ENCODE measurements around the gene ANXA5. TPM values are rescaled to one million over a fixed set of nuclear protein-coding genes. Genes with fewer than 3 reads are reported as not detected.

Gene ANXA5
- total RNA-seq (100 to 1,000 TPM; 335 to 471 TPM), polyA plus RNA-seq (100 to 1,000 TPM; 355 to 434 TPM)
- long read RNA-seq, donor 1, transcript ANXA5-201 (13 exons, 1,762 nt), result major isoform, 2,775 of 2,976 reads
- long read RNA-seq, donor 1, partial matches to known transcripts, result 85 of 2,976 reads
- long read RNA-seq, donor 1, other reads (novel, unspliced or antisense), result 113 of 2,976 reads
- long read RNA-seq, donor 2, transcript ANXA5-201 (13 exons, 1,762 nt), result major isoform, 276 of 305 reads
- long read RNA-seq, donor 2, partial matches to known transcripts, result 15 of 305 reads
- long read RNA-seq, donor 2, other reads (novel, unspliced or antisense), result 12 of 305 reads

DNA sequence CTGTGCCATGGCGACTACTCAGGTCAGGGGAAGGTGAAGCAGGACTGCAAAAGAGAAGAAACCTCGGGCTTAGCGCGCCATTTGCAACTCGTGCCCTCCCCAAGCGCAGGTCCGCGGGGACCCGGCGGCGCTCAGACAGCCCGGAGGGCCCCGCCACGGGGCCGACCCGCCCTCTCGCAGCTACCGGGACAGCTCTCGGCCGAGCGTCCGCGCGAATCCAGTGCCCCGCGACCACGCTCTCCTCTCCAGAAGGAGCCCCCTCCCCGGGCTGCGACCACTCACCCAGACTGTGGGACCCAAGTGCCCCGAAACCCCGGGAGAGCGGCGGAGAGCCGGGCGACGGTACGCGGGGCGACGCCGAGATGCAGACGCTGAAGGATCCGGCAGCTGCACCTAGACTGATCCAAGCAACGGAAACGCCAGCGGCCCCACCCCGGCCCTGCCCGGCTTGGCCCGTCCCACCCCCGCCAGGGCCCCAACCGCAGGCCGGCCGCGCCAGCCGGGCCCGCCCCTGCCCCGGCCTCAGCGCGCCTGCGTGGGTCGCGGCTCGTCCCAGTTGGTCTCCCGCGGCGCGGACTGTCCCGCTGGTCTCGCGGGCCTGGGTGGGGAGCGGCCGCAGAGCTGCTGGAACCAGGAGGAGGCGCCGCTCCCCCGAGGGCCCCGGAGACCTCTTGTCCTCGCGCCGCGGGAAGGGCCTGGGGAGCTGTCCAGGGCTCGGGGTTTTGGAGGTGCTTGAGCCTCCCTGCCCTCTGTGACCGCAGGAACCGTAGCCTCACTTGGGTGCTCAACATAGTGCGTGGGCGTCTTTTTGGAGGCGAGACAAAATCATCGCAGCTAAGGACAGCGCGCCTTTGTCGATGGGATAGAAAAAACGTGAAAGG lies at the start of gene ANXA5:
Gene ANXA5, minus strand, starts transcription at position 400 of the 881 bp plus-strand sequence. Its CDS starts 391 bp downstream, at position 9.
- peak; percentile 93 to 96 for DNase-seq
- Histone ChIP-seq H3K9me3 (ENCODE audit: control insufficient read depth, low read length) (no peaks in the 10 kb centered on the region), H3K27me3 (ENCODE audit: control insufficient read depth in 1 of 2, insufficient read depth in 2 of 2, low read length in 1 of 2) (no peaks in the 10 kb centered on the region), H3K27ac (ENCODE audit: low read depth in 1 of 2, low read length in 2 of 2) (peak within 1 kb of the TSS; percentile 77 to 99), H3K4me3 (ENCODE audit: low read length in 2 of 2) (peak within 1 kb of the TSS; percentile 69 to 96), H3K4me1 (ENCODE audit: control insufficient read depth in 1 of 2, insufficient read depth in 2 of 2, low read length in 2 of 2) (peaks cover 0 to 8% of the 10 kb centered on the region in 2 donors), H3K36me3 (ENCODE audit: control insufficient read depth in 1 of 2, insufficient read depth in 2 of 2, low read length in 1 of 2) (no peaks in the 10 kb centered on the region)
- intact Hi-C loops (cut with DNase I), result loop anchor here in 1 of 2 donors (5.0 kb wide), 1 partner anchor 105 kb away; the partner anchor contains the start of gene EXOSC9
- ATAC-seq (ENCODE audit: low FRiP score), result peak; percentile 97
- WGBS, 2 donors, result 0 to 1% methylated on average over 77 to 91 of the region's 91 CpGs

DNA sequence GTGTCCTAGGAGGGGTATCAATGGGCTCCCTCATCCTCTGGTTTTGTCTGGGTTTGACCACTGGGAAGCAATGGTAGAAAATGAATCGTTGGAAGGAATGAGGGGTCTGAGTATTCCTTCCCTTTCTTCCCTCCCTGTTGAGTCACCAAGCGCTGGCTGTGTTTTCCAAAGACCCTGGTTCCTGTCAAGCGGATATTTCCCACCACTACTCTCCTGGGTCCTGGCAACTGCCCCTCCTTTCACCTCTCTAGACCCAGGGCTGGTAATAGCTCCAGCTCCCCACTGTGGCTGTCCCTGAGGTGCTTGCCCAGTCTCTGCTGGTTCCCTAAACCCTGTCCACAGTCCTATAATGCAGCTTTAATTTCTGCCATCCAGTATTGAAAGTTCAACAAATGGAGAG lies 46.0 kb upstream of the ANXA5 start:
- intact Hi-C loops (cut with DNase I), result no loop called here
- H3K36me3 ChIP-seq (ENCODE audit: control insufficient read depth in 1 of 2, insufficient read depth in 2 of 2, low read length in 1 of 2), result no peaks in the 10 kb centered on the region
- ATAC-seq (ENCODE audit: low FRiP score), result no peak
- 54 to 61% methylated on average over 3 of the region's 3 CpGs for WGBS, 2 donors
- peaks cover 0 to 2% of the 10 kb centered on the region in 2 donors for H3K27me3 ChIP-seq (ENCODE audit: control insufficient read depth in 1 of 2, insufficient read depth in 2 of 2, low read length in 1 of 2)
- H3K4me1 ChIP-seq (ENCODE audit: control insufficient read depth in 1 of 2, insufficient read depth in 2 of 2, low read length in 2 of 2), result no peaks in the 10 kb centered on the region
- no peak for DNase-seq
- no peaks in the 10 kb centered on the region for H3K9me3 ChIP-seq (ENCODE audit: control insufficient read depth, low read length)
- no peak overlapping the region for H3K27ac ChIP-seq (ENCODE audit: low read depth in 1 of 2, low read length in 2 of 2)
- no peak overlapping the region for H3K4me3 ChIP-seq (ENCODE audit: low read length in 2 of 2)

DNA sequence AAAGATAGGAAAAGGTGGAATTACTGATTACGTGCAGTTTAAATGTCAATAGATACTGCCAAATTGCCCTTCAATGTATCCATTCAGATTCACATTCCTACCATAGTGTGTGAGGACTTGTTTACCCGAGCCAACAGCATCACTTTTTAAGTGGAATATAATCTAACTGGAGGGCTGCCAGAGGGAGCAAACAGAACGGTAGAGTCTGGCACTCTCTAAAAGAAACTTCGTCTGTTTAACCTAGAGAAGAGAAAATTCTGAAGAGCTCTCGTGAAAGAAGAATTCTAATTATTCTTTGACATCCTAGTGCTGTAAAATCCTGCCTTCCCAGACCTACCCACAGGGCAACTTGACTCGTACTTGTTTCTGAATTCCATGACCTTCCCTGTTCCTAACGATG lies 45.0 kb upstream of the ANXA5 start:
- Histone ChIP-seq H3K27ac (ENCODE audit: low read depth in 1 of 2, low read length in 2 of 2) (no peak overlapping the region), H3K4me3 (ENCODE audit: low read length in 2 of 2) (no peak overlapping the region), H3K36me3 (ENCODE audit: control insufficient read depth in 1 of 2, insufficient read depth in 2 of 2, low read length in 1 of 2) (no peaks in the 10 kb centered on the region), H3K4me1 (ENCODE audit: control insufficient read depth in 1 of 2, insufficient read depth in 2 of 2, low read length in 2 of 2) (no peaks in the 10 kb centered on the region), H3K9me3 (ENCODE audit: control insufficient read depth, low read length) (no peaks in the 10 kb centered on the region), H3K27me3 (ENCODE audit: control insufficient read depth in 1 of 2, insufficient read depth in 2 of 2, low read length in 1 of 2) (no peaks in the 10 kb centered on the region)
- intact Hi-C loops (cut with DNase I), result no loop called here
- no peak for ATAC-seq (ENCODE audit: low FRiP score)
- DNase-seq, result no peak
- 28 to 41% methylated on average over 7 of the region's 7 CpGs for WGBS, 2 donors

DNA sequence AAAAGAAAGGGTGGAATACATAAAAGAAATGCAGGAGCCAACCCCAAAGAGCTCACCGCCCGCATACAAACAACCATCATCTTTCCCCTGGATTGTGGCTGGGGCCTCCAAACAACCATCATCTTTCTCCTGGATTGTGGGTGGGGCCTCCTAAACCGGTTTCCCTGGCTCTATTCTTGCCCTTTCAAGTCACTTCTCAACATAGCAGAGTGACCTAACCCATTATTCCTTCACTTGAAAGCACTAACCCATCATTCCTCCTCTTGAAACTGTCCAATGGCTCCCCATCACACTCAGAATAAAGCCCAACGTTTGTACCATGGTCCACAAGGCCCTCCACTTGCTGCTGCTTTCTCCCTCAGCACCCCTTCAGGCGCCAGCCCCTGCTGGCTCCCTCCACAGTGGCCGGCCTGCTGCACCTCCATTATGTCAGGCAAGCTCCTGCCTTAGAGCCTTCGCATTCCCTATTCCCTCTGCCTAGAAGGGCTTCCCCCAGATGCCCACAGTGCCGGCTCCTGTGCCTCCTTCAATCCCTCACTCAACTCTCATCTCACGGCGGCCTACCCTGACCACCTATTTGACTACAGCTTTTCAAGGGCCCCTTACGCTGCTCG lies 44.1 kb upstream of the ANXA5 start:
- H3K9me3 ChIP-seq (ENCODE audit: control insufficient read depth, low read length), result no peaks in the 10 kb centered on the region
- H3K4me1 ChIP-seq (ENCODE audit: control insufficient read depth in 1 of 2, insufficient read depth in 2 of 2, low read length in 2 of 2), result no peaks in the 10 kb centered on the region
- 74 to 79% methylated on average over 12 of the region's 12 CpGs for WGBS, 2 donors
- no peaks in the 10 kb centered on the region for H3K36me3 ChIP-seq (ENCODE audit: control insufficient read depth in 1 of 2, insufficient read depth in 2 of 2, low read length in 1 of 2)
- H3K27me3 ChIP-seq (ENCODE audit: control insufficient read depth in 1 of 2, insufficient read depth in 2 of 2, low read length in 1 of 2), result no peaks in the 10 kb centered on the region
- intact Hi-C loops (cut with DNase I), result no loop called here
- DNase-seq (no peak), ATAC-seq (ENCODE audit: low FRiP score) (no peak)
- no peak overlapping the region for H3K4me3 ChIP-seq (ENCODE audit: low read length in 2 of 2)
- H3K27ac ChIP-seq (ENCODE audit: low read depth in 1 of 2, low read length in 2 of 2), result no peak overlapping the region

DNA sequence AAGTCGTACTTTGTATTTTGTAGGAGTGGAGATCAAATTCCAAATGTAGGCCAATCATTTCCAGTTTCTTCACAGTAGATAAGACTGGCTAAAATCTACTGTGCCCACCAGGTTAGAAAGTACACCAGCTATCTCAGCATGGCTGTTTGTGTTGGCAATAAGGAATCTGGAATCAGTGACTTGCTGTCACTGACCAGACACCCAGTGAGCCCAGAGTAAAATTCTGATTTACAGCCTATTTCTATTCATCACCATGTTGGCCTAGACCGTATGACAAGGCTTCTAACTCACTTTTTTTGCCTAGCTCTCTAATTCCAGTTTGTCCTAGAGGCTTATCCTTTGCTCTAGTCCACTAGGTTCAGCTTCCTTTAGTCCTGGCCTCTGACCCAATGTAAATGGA lies 42.8 kb upstream of the ANXA5 start:
- Histone ChIP-seq H3K27ac (ENCODE audit: low read depth in 1 of 2, low read length in 2 of 2) (no peak overlapping the region), H3K36me3 (ENCODE audit: control insufficient read depth in 1 of 2, insufficient read depth in 2 of 2, low read length in 1 of 2) (no peaks in the 10 kb centered on the region), H3K9me3 (ENCODE audit: control insufficient read depth, low read length) (no peaks in the 10 kb centered on the region), H3K4me3 (ENCODE audit: low read length in 2 of 2) (no peak overlapping the region), H3K27me3 (ENCODE audit: control insufficient read depth in 1 of 2, insufficient read depth in 2 of 2, low read length in 1 of 2) (no peaks in the 10 kb centered on the region), H3K4me1 (ENCODE audit: control insufficient read depth in 1 of 2, insufficient read depth in 2 of 2, low read length in 2 of 2) (no peaks in the 10 kb centered on the region)
- no peak for DNase-seq
- no peak for ATAC-seq (ENCODE audit: low FRiP score)
- intact Hi-C loops (cut with DNase I), result loop anchor here (5.0 to 10.0 kb wide), 2 partner anchors 255 to 367 kb away; no protein-coding TSS in a partner anchor
- WGBS, 2 donors, result 40 to 43% methylated on average over 2 of the region's 2 CpGs

DNA sequence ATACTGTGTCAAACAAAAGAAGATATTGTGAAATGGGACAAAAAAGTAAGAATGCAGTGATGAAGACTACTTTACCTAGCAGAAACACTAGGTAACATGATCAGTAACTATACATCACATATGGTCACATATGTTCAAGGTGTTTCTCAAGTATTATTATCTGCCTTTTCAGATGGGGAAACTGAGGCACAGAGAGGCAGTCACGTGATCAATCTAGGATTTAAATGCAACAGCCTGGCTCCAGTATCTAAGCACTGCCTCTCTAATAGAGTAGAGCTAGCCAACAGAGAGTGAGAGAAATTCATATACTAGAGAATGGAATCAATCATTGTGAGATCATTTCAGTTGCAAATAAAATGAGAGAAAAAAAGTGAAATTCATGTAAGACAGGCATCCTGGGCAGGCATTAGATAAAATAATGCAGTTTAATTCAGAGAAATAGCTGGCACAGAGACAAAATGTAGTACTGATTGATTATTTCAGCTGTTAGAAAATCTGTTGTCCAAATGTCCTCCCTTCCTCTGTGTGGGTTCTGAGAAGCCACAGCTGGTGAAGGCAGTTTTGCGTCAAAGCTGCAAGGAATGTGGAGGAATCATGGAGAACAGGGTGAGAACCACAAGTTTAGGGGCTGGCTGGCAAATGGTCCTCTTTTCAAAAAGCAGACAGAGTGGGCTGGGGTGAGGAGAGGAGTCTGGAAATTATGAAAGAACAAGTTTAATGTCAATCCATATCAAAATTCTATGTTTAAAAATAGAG lies 42.2 kb upstream of the ANXA5 start:
- intact Hi-C loops (cut with DNase I), result loop anchor here (5.0 to 10.0 kb wide), 2 partner anchors 254 to 367 kb away; no protein-coding TSS in a partner anchor

DNA sequence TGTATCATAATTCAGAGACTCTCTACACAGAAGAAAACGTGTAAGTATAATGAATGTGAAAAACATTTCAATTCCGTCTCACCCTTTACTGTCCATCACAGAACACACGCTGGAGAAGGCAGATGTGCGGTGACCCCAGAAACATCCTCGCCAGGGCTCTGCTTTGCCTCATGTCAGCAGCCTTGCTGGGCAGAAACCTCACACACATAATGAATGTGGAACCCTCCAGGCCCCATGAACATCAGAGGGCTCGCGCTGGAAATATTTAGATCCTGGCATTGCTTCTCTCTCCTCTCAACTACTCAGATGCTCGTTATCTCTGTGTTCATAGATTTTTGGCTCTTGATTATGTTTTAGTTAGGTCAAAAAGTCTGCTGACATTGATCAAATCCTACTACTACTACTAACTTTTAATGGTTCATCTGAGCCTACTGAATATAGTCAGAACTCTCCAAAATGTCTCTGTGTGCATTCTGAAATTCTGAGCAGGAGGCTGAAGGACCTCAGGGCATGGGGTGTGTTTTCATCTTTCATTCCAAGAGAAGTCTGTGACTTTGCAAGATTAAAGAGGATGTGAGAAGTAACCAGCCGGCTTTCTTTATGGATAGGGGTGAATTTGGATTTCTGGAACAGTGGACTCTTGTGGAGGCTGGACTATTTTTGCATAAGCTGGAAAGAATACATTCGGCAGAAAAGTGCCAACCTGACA lies 41.2 kb upstream of the ANXA5 start:
- WGBS, 2 donors, result 52 to 53% methylated on average over 10 of the region's 10 CpGs
- Histone ChIP-seq H3K4me1 (ENCODE audit: control insufficient read depth in 1 of 2, insufficient read depth in 2 of 2, low read length in 2 of 2) (no peaks in the 10 kb centered on the region), H3K4me3 (ENCODE audit: low read length in 2 of 2) (no peak overlapping the region), H3K27me3 (ENCODE audit: control insufficient read depth in 1 of 2, insufficient read depth in 2 of 2, low read length in 1 of 2) (no peaks in the 10 kb centered on the region), H3K36me3 (ENCODE audit: control insufficient read depth in 1 of 2, insufficient read depth in 2 of 2, low read length in 1 of 2) (no peaks in the 10 kb centered on the region), H3K27ac (ENCODE audit: low read depth in 1 of 2, low read length in 2 of 2) (no peak overlapping the region), H3K9me3 (ENCODE audit: control insufficient read depth, low read length) (no peaks in the 10 kb centered on the region)
- DNase-seq (no peak), ATAC-seq (ENCODE audit: low FRiP score) (no peak)
- intact Hi-C loops (cut with DNase I), result loop anchor here (5.0 to 10.0 kb wide), 2 partner anchors 253 to 366 kb away; no protein-coding TSS in a partner anchor

More for the DNA sequence above, 42.2 kb upstream of the ANXA5 start:
- Histone ChIP-seq H3K27me3 (ENCODE audit: control insufficient read depth in 1 of 2, insufficient read depth in 2 of 2, low read length in 1 of 2) (no peaks in the 10 kb centered on the region), H3K9me3 (ENCODE audit: control insufficient read depth, low read length) (no peaks in the 10 kb centered on the region), H3K27ac (ENCODE audit: low read depth in 1 of 2, low read length in 2 of 2) (no peak overlapping the region), H3K36me3 (ENCODE audit: control insufficient read depth in 1 of 2, insufficient read depth in 2 of 2, low read length in 1 of 2) (no peaks in the 10 kb centered on the region), H3K4me1 (ENCODE audit: control insufficient read depth in 1 of 2, insufficient read depth in 2 of 2, low read length in 2 of 2) (no peaks in the 10 kb centered on the region), H3K4me3 (ENCODE audit: low read length in 2 of 2) (no peak overlapping the region)
- no peak for ATAC-seq (ENCODE audit: low FRiP score)
- DNase-seq, result no peak
- 64 to 65% methylated on average over 2 of the region's 2 CpGs for WGBS, 2 donors

Measured in aorta (tissue), 5 donors.